Activated CD4-positive, alpha-beta T cell treated with anti-CD3 and anti-CD28 coated beads, Interleukin-2, amount 50 U/mL, for 1 hour (primary cell): ENCODE data around the gene CDH26.
"Not testable (repeated sequence)": the region's sequence is repeated elsewhere in the genome, so short reads cannot be mapped to it uniquely, and the experiment has no call there.

Source experiments
- DNase-seq: peaks from one replicate; pipeline ENCODE4 v3.0.0-alpha.2; 2020

CDH26 gene

DNA sequence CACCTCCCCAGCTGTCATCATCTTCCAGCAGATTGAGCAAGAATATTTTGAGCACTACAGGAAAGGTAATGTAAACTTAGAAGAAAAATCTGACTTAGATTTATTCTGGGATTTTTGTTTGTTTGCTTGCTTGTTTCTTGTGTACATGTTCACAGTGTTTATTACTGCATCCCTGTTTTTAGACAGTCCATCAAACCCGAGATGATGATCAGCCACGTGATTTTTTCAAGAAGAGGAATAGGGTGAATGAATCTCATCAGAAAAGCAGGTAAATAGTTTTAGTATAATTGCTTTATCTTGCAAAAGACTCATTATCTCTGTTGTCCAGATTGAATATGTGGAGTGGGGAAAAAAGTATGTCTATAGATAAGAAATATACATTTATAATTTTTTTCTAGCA lies 16.0 kb upstream of the CDH26 start:
- DNase-seq = no peak

DNA sequence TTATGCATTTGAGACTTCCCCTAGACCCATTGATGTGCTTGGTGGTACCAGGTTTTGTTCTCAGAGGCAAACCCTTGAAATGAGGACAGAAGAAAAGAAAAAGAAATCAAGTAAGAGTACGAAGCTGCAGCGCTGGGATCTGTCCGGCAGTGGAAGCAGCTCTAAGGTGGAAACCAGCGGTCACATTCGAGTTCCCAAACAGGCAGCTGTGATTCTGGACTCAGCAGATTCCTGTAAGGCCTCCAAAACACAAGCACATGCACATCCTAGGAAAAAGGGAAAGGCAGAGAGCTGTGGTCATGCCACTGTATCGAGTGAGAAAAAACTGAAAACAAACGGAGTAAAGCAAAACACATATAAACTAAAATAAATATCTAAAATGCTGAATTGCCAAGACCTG lies 13.5 kb upstream of the CDH26 start:
- DNase-seq = no peak

DNA sequence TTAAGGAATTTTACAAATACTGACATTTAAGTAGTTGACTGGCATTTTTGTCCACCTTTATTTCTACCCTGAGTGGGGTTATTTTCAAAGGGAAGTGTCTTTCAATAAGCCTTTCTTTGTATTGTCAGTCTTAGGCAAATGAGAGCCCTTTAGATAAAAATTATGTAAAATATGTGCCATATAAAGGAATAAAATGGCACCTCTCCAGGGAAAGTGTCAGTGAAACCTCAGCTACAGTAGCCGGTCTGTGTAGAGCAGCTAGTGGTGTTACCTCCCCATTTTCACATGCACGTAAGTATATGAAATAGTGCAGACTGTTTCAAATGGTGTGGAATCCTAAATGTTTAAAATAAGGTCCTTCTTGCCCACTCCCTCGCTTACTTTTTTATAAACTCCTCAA lies 13.0 kb upstream of the CDH26 start:
- DNase-seq = no peak

DNA sequence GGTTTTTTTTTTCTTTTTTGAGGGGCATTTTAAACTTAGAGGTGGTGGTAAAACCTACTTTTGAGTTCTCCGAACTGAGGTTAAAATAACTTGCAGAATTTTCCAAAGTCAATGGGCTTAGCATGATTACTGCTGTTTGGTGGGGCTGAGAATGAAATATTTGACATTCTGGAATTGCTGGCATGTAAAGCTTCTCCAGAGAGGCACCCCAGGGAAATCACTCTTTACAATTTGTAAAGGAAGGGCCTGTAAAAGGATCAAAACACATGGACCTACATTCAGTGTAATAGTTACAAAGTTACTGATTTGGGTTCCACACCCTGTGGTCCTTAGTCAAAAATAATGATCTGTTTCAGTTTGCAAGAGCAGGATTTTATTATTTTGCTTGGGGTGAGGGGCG lies 12.5 kb upstream of the CDH26 start:
- no peak for DNase-seq

DNA sequence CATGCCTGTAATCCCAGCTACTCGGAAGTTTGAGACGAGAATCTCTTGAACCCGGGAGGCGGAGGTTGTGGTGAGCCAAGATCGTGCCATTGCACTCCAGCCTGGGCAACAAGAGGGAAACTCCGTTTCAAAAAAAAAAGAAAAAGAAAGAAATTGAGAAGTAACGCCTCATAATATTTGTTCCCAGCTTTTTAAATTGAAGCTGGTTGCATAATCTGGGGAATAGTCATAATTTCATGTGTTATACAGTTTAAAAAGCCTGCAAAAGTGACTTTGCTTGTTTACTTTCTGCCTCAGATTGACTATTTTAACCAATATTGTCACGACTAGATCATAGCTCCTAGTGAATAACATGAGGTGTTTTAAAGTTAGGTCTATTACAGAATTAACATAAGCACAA lies 10.8 kb upstream of the CDH26 start:
- no peak for DNase-seq

DNA sequence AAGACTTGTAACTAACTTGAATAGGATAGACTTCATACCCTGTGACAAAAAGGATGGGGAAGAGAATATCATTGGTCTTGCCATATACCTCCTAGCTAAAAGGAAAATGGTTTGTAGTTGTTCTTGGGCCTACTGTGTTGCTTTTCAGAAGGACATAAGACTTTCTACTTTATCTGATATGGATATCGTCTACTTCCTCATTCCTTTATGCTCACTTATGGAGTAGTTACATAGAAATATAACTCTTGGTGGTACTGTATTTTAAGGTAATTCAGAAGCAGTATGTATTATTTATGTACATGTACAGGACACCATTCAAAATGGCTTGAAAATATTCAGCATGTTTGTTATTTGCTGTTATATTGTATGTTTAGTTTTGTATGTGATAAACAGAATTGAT lies 10.0 kb upstream of the CDH26 start:
- no peak for DNase-seq

DNA sequence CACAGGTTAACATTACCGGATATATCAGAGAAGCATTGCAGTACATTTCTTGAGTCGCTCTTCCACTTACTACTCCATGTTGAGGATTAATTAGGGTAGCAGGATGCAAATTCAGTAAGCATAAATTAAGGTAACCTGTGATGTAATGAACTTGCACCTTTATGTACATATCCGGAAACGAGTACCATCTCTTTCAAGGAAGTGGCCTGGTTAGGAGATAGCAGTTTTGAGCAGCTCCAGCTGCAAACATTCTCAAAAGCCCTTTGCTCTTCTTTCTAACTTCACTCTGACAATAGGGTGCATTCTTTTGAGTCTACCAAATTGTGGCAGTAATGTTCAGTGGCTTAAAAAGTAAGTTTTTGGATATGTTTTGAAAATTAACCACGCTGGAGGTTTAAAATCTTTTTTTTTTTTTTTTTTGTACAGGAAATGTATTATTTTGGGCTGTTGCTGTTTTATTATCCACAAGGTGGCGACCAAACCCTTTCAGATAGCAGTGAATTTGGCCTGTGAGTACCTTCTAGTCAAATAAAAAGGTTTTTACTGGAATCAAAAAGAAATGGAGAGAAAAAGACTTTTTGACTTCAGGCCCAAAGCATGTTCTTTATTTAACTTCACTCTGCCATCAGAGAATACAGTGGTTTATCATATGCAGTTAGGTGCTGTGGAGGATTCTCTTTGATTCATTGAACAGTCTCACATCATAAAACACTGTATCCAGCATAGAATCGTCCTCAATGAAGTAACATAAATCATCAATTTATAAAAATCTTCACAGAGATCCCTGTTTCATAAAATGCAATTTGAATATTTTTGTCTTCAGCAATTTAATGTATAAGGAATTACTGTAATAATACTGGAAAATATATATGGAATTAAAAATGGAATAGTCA lies 9.1 kb upstream of the CDH26 start:
- no peak for DNase-seq

DNA sequence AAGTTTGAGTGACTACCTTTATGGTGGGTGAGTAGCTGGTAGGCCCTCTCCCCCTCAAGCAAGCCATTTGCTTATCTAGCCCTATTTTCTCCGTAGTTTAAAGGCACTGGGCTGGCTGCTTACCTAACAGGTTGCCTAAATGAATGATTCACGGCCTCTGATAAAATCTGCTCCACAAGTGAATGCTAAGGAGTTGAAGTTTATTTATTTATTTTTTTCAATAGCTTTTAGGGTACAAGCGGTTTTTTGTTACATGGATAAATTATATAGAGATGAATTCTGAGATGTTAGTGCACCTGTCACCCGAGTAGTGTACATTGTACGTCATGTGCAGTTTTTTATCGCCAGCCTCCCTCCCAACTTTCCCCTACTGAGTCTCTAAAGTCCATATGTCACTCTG lies 8.3 kb upstream of the CDH26 start:
- no peak for DNase-seq

DNA sequence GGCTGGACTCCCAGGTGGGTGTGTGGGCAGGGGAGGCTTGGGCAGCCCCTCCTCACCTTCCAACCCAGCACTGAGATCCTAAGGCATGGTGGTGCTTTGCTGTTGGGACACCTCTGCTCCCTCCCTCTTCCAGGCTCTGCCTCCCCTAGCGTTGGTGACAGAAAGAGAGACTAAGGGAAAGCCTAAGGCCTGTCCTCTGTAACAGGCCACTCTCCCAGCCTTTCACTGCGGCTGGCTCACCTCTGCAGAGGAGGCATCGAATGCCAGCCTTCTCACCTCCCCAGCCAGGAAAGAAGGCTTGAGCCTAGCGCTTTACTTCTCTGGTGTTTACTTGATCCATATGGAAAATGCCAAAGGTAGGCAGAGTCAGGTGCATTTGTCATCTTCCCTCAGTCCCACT lies 3.5 kb upstream of the CDH26 start:
- no peak for DNase-seq

DNA sequence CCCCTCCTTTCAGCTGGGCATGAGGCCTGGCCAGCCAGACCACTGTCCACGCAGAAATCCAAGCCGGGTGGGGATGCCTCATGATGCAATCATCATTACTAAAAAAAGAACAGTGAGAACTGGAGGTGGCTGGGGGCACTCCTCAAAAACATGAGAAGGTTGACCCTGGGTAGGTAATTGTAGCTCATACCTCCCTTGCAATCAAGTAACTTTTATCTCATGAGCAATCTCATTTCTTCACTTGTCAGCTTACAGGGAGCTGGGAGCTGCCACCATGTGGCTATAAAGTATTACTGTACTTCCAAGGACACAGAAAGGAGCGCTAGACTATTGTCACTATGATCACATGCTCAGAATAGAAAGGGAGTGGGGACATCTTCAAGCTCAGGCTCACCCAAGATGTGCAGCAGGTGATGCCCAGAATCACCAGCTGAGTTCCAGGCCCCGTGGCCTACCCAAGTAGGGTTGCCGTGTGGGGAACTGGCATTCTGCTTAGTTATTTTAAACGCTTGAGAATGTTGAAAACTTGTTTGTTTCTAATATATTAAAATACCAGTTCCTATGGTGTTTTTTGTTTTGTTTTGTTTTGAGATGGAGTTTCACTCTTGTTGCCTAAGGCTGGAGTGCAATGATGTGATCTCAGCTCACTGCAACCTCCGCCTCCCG lies 3.0 kb upstream of the CDH26 start:
- DNase-seq = no peak

DNA sequence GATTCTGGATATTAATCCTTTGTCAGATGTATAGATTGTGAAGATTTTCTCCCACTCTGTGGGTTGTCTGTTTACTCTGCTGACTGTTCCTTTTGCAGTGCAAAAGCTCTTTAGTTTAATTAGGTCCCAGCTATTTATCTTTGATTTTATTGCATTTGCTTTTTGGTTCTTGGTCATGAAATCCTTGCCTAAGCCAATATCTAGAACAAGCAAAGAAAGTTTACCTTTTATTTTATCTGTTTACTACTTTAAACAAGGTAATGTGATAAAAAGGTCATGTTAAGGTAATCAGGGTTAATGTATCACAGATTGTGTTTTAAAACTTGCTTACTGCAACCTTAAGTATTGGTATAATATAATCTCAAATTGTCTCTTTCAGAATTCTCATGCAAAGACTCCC lies 655 bp upstream of the CDH26 start:
- not testable (repeated sequence) for DNase-seq

DNA sequence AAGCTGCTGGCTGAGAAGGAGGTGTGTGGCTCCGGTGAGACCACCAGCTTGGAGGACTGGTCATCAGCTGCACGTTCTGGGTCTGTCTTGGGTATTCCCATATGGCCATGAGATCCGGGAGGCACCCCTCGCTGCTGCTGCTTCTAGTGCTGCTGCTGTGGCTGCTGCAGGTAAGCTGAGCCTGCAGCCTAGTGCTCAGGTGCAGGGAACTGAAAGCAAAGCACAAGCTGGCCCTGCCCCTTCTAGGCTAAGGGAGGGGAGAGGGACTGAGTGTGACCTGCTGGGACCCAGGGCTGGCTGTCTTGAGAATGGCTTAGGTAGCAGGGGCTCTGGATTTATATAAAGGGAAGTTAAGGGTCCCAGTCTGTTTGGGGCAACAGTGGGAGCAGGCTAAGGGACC lies 403 bp downstream of the CDH26 start:
- no peak for DNase-seq

DNA sequence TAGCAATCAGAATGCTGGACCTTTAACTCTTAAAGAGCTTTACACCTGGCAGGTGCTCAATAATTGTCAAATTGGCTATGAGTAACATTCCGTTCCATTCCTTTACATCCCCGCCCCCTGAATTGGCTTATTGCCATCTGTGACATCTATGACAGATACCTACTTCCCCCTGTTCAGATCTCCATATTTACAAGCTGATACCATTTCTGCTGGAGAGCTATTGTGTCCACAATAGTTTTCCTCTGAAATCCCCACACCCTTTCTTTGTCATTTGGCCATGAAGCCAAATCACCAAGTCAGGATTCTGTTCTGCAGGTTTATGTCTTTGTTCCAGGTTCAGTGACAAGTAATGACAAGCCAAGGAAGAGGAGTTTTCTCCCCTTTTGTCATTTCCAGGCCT lies 3.2 kb downstream of the CDH26 start:
- DNase-seq = no peak

DNA sequence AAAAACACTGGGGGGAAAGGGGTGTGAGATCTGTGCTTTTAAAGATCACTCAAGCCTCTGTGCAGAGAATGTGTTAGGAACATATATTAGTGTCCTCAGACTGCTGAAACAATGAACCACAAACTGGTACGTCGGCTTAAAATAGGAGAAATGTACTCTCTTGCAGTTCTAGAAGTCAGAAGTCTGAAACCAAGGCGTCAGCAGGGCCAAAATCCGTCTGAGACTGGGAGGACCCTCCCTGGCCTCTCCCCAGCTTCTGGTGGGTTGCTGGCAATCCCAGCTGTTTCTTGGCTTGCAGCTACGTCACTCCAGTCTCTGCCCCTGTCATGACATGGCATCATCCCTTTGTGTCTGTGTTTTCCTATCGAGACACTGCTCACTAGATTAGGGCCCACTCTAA lies 3.9 kb downstream of the CDH26 start:
- DNase-seq = no peak

DNA sequence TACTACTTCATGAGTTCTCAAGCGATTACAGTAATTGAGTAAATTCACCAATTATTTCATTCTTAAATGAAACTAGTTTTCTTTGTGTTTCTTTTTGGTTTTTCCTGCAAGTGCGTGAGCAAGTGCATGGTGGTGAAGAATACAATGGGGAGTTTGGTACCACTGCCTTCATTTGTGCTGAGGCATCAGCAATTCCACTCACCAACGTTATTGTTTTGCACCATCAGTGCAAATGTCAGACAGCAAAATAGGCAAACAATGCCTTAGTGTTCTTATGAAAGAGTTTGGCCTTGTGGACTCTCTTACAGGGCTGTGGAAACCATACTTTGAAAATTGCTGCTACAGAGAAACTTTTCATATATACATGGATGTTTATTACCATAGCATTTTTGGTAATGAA lies 8.2 kb downstream of the CDH26 start:
- DNase-seq = no peak

DNA sequence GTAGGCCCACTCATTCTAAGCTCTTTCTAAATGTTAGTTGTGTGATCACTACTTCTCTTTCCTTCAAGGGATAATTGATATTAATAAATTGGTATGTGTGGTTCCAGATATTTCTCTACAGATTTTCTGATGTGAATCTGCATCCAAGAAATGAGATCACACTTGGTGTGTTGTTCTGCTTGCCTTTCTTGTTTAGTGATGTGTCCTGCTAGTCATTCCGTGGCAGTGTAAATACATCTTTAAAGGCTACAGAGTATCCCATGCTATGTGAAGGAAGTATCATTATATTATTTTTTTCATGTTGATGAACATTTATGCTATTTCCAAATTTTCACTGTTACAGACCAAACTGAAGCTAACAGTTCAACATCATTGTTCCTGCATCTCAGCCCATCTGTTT lies 13.2 kb downstream of the CDH26 start:
- no peak for DNase-seq

DNA sequence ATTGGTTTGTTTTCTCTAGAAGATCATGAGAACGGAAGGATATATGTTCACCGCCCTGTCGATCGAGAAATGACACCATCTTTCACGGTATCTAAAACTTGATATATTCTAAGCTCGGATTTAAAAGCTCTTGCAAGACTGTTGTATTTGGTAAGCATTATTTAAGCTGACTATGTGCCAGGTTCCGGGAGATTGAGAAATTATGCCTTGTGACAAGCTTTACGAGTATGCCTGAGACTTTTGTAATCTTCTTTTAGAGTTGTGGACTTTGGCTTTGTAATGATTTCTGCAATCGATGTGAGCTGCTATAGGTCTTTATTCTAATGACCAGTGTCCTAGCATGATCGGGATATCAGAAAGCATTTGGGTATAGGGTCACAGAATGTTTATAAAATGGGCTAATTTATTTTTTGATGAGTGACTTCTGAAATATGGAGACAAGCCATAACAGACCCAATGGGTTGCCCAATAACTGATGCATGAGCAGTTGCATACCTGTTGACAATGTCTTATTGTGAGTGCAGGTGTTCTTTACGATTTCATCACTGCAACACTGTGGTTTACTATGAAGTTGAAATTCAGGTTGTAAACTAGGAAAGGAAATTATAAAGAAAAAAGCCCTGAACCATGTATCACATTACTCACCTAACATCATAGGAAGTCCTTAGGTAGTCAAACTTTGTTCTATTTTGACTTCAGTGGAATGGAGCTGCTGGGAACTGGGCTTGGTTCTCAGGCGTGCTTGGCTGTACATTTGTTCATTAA lies 14.0 kb downstream of the CDH26 start:
- DNase-seq = no peak

DNA sequence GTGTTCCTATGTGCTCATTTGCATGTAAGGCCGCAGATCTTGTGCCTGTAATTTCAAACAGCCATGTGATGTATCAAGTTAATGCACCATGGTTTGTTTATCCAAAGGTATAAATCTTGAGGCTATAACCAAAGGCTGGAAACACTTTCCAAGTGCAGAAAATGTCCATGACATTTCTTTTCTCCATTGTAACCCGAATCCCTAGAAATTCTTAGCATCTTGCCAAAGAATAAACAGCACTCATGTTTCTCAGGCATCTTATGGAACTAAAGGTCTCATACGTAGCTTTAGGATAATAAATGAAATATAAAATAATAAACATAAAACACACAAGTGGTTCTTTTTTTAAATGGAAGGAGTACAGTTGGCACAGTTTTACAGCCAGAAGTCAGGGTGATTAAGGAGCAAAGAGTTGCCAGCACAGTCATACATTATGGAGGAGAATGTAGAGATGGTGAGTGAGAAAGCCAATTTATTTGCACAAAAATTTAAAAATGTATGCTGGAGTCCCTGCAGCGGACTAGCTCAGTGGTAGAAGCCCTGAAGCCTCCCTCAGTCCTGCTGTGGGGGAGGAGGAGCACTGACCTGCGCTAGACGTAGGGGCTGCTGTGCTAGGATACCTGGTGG lies 18.0 kb downstream of the CDH26 start:
- DNase-seq = no peak

DNA sequence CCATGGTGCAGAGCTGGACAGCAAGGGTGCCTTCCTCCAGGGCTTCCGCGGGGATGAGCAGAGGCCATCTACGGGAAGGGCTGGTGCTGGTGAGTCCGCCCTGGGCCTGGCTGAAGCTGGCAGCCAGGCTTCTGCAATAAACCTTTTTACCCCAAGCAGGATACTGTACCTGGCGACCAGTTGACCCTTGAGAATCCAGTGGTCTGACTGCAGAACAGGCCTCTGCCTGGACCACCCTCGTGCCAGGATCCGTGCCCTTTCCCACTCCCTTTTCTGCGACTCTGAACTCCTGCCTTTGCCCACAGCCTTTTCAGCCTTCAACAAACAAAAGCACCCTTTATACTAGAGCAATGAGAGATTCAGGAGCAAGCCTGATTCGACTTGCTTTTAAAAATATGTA lies 18.9 kb downstream of the CDH26 start:
- no peak for DNase-seq

DNA sequence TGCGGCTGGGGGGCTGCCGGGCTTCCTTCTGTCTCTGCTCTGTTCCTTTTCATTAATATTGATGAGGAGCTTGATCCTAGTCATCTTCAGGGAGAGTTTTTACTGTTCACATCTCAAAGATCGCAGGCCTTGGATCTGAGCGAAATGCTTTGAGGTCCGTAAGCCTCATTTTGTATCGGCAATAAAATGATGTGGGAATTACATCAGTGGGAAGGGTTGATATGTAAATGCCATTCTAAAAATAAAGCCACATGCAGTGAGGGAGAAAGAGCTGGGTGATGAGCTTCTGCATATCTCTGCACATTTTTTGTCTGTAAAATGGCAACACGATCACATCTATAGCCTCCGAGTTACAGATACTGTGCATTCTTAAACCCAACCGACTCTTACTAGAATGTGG lies 24.9 kb downstream of the CDH26 start:
- no peak for DNase-seq

DNA sequence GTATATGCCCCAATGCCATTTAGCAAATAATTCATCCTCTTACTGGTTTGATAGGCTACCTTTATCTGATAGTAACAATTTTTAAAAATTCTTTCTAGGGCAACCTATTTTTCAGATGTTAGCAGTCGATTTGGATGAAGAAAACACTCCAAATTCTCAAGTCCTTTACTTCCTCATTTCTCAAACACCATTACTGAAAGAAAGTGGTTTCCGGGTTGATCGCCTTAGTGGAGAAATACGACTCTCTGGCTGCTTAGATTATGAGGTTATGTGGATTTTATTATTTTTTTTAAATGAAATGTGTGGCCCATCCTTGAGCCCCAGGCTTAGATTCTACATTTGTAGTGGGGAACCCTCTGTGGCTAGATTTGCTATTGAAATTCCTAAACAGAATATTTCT lies 26.3 kb downstream of the CDH26 start:
- no peak for DNase-seq

DNA sequence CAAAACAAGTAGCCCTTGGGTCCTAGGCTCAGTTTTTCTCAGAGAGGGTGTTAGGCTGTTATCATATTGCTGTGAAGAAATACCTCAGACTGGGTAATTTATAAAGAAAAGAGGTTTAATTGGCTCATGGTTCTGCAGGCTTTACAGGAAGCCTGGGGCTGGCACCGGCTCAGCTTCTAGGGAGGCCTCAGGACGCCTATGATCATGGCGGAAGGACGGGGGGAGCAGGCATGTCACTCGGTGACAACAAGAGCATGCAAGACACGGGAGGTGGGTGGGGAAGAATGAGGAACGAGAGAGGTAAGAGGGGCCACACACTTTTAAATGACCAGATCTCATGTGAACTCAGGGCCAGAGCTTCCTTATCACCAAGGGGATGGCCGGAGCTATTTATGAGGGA lies 26.9 kb downstream of the CDH26 start:
- DNase-seq = no peak

DNA sequence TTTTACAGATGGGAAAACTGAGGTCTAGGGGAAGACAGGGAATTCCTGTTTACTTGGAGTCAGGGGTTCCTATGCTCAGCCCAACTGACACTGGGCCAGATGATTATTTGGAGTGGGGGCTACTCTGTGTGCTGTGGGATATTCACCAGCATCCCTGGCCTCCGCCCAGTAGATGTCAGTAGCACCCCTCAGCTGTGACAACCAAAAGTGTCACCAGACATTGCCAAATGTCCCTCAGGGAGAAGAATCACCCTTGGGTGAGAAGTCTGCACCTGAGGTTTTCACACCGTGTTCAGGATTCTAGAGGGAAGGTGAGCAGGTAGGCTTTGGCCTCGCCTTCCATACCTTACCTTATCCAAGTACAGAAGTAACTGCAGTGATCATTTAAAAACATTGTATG lies 27.6 kb downstream of the CDH26 start:
- DNase-seq = no peak

DNA sequence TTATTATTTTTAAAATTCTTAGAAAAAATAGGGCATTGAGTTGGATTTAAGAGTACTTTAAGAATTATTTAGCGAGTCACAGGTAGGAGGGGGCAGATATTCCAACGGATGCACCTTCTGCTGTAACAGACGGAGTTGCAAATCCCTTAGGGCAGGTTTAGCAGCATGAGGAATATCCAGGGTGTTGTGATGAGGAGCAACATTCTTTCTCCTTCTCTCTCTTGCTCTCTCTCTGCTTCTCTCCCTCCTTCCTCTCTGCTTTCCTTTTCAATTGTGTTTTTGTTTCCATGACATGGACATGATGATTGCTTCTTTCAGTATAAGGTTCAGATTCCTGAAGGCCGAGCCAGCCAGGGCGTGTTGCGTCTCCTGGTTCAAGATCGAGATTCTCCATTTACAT lies 28.9 kb downstream of the CDH26 start:
- no peak for DNase-seq
